Activated CD8-positive, alpha-beta memory T cell treated with anti-CD3 and anti-CD28 coated beads, Interleukin-2, amount 50 U/mL, for 4 hours (primary cell): ENCODE measurements around the gene ZSCAN5A.
"Not testable (repeated sequence)": the region's sequence is repeated elsewhere in the genome, so short reads cannot be mapped to it uniquely, and the experiment has no call there.

ENCODE experiments used
- DNase-seq: peaks from one replicate; pipeline ENCODE4 v3.0.0-alpha.2; 2020

The ZSCAN5A gene

DNA sequence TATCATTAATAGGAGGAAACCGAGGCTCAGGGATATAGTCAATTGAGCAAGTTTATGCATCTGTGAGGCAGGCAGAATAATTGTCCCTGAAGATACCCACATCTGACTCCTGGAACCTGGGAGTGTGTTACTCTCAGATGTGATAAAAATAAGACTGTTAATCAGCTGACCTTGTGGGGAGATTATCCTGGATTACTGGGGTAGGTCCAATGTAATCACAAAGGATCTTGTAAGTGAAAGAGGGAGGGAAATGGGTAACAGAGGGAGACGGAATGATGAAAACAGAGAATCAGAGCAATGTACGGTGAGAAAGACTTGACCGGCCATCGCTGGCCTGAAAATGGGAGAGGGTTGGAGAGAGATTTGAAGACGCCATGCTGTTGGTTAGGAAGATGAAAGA lies 45.3 kb downstream of the ZSCAN5A start:
- DNase-seq = no peak

DNA sequence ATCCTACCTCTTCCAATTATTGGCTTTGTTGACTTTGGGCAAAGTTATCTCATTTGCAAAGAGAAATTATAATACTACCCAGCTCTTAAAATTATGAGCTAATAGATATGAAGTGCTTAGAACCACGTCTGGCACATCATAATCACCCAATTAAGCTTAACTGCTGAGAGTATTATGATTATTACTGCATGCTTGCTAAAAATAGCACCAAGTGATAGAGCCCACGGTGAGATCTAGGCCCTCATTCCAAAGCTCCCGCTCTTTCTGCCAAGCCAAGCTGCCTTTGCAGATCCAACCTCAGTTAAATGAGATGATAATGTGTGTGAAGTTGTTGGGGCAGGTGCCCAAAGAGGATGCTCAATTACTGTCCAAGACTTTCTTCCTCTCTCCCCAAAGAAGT lies 48.6 kb downstream of the ZSCAN5A start:
- no peak for DNase-seq

DNA sequence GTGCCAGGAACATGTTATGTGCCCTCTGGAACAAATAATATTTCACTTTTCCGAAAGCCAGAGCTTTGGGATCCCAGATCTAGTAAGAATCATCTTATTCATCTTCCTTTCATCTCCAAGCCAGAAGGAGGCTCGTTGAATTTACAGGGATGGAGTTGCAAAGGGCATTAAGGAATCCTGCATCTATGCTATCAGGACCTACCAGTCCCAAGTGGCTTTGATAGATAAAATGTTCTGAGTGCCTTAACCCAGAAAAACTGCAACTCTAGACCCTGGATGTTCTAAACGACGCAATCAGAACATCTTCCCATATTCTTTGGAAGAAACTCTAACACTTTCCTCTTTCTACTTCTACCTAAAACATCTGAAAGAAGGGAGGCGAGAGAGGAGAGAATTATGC lies 51.3 kb downstream of the ZSCAN5A start:
- DNase-seq = no peak

DNA sequence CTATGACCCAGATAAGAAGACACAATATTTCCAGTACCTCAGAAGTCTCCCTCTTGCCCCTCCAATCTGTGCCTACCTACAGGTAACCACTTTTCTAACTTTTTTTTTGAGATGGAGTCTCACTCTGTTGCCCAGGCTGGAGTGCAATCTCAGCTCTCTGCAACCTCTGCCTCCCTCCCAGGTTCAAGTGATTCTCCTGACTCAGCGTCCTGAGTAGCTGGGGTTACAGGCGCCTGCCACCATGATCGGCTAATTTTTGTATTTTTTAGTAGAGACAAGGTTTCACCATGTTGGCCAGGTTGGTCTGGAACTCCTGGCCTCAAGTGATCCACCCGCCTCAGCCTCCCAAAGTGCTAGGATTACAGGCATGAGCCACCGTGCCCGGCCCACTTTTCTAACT lies 52.7 kb downstream of the ZSCAN5A start:
- DNase-seq = not testable (repeated sequence)

DNA sequence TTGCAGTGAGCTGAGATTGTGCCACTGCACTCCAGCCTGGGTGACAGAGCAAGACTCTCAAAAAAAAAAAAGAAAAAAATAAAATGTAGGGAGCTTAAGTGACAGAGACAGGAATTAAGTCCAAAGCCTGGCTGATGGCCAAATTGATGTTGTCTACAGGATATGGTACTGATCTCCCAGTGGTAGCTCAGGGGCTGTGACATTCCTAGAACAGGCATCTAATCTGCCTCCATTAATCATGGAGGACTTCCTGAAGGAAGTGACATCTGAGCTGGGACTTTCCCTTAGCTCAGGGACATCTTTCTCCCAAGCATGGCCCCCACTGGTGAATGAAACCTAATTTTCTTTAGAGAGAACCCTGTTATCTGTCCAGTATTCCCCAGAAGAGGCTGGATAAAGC lies 53.5 kb downstream of the ZSCAN5A start:
- DNase-seq = no peak

DNA sequence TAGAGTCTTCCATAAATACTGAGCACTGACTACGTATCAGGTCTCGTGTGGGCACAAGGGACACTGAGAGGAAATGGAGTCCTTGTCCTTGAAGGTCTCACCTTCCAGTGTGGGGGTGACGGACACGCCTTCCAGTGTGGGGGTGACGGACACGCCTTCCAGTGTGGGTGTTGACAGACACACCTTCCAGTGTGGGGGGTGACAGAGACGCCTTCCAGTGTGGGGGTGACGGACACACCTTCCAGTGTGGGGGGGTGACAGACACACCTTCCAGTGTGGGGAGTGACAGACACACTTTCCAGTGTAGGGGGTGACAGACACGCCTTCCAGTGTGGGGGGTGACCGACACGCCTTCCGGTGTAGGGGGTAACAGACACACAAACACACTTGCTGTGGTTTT lies 56.4 kb downstream of the ZSCAN5A start:
- no peak for DNase-seq

DNA sequence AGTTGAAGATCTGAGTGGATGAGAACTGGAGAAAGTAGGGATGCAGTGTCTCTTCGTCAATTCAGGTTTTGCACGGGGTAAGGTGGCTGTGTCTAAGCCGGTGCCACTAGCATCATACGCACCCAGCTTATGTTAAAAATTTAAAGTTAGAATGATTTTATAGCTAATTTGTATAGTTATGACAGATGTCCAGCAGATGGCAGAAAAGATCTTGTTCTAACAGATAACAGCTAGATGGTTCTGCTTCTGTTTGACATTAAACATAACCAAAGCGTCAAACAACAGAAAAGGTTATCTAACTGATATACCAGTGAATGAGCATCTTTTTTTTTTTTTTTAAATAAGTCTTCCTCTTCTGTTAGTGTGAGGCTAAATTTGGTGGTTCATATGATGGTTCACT lies 60.9 kb downstream of the ZSCAN5A start:
- DNase-seq = no peak

DNA sequence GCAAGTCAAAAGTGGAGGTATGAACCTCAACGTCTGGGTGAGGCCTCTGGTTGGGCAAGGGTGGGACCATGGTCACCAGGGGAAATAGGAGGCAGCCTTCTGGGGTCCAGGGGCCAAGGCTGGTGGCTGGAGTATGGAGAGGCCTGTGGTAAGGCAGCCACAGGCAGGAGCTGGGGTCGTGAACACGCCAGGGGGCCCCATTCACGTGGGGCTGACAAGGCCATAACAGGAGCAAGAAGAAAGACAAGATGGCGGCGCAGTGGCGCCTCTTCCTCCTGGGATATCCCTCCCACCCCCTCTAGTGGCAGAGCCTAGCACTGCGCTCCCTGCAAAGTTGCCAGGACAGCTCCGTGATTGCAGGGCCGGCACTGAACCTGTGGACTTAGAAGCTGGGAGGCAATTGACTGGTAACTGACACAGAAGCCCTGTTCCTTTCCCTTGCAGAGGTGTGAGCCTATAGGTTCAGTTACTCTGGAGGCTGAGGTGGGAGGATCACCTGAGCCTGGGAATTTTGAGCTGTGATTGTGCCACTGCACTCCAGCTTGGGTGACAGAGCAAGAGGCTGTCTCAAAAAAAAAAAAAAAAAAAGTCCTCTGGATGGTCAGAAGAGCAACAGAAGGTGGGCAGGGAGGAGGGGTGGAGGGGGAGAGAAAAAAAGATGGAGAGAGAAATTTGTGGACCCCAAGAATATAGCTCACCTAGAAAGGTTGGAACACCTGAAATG lies 61.8 kb downstream of the ZSCAN5A start:
- peak; percentile 72 for DNase-seq

DNA sequence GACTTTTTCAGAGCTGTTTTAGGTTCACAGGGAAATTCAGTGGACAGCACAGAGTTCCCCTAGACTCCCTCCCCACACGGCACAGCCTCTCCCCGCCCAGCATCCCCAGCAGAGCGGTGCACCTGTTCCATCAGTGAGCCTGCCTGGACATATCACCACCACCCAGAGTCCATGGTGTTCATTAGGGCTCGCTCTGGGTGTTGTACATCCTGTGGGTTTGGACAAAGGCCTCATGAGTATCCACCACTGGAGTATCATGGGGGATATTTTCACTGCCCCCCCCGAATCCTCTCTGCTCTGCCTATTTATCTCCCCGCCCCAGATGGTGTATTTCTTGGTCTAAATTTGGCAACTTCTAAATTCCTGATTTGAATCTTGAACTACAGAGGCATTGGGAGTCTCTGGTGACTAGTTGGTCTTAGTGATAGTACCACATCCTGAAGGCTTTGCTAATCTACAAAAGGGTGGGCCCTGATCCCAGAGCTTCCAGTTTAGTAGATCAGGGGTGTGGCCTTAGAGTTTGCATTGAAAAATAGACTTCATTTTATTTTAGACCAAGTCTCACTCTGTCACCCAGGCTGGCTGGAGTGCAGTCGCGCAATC lies 65.8 kb downstream of the ZSCAN5A start:
- not testable (repeated sequence) for DNase-seq

DNA sequence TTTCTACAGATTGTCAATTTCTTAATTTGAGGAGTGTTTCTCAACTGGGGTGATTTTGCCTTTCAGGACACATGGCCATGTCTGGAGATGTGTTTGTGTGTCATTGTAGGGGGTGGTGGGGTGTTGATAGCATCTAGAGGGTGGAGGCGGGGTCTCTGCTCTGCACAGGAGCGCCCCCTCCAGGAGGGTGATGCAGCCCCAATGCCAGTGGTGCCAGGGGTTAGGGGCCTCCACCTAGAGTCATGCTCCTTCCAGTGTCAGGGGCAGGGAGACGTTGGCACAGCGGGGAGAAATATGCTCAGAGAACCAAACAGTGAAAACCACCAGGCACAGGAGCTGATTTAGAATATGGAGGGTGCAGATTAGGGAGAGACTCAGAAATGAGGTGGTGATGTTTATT lies 68.9 kb downstream of the ZSCAN5A start:
- DNase-seq = not testable (repeated sequence)

DNA sequence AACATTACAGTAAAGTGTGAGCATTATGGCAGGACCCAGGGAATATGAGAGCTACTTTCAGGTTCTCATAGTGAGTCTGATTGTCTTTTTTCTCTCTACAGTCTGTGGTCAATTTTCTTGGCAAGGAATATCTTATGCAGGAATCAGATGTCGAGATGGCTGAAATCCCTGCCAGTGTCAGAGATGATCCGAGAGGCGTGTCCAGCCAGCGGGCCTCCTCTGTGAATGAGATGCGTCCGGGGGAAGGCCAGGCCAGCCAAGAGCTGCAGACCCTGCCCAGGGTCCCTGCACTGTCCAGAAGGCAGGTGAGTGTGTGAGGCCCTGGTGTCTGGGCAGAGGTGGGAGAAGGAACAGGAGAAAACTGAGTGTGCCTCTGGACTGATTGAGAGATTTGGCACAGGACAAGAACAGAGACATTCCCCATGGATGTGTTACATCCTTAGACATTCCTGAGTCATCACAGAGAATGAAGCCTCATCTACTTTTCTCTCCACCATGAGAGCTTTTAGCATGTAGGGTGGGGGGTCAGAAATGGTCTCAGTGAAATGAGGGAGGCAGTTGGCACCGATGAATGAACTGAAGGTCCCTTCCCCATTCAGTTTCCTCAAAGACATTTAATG lies 69.4 kb downstream of the ZSCAN5A start:
- no peak for DNase-seq

DNA sequence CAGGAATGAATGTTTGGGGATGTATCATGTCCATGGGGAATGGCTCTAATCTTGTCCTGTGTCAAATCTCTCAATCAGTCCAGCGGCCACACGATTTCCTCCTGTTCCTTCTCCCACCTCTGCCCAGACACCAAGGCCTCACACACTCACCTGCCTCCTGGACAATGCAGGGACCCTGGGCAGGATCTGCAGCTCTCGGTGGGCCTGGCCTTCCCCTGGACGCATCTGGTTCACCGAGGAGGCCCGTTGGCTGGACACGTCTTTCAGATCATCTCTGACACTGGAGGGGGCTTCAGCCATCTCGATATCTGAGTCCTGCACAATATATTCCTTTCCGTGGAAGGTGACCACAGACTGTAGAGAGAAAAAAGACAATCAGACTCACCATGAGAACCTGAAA lies 91.2 kb downstream of the ZSCAN5A start:
- DNase-seq = no peak

DNA sequence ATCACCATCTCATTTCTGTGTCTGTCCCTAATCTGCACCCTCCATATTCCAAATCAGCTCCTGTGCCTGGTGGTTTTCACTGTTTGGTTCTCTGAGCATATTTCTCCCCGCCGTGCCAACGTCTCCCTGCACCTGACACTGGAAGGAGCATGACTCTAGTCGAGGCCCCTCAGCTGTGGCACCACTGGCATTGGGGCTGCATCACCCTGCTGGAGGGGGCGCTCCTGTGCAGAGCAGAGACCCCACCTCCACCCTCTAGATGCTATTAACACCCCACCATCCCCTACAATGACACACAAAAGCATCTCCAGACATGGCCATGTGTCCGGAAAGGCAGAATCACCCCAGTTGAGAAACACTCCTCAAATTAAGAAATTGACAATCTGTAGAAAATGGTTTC lies 91.7 kb downstream of the ZSCAN5A start:
- no peak for DNase-seq

DNA sequence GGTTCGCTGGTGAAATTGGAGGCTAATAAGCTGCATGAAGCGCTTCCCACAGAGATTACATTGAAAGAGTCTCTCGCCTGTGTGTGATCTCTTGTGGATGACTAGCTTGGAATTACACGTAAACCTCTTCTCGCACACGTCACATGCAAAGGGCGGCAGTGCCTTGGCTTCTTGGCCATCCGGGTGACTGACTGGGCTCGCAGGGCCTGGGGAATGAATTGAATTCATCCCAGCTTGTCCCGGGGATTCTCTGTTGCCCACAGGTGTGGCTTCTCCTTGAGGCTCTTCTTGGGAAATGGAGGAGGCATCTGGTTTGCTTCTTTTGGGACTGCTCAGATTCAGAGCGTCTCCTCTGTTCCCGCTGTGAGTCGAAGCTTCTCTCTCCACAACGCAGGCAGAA lies 92.8 kb downstream of the ZSCAN5A start:
- no peak for DNase-seq

DNA sequence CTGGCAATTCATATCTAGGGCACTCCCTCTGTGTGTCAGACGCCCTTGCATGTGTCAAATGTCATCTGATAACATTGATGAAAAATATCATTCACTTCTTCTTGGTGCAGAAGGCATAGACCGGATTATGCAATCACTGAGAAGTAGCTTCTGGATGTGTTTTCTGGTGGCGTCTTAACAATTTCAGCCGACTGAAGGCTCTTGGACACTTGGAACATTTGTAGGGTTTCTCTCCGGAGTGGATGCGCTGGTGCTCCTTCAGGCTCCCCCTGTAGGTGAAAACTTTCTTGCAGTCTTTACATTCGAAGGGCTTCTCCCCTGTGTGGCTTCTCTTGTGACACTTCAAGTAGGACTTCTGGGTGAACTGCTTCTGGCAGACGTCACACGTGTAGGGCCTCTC lies 93.2 kb downstream of the ZSCAN5A start:
- DNase-seq = not testable (repeated sequence)

DNA sequence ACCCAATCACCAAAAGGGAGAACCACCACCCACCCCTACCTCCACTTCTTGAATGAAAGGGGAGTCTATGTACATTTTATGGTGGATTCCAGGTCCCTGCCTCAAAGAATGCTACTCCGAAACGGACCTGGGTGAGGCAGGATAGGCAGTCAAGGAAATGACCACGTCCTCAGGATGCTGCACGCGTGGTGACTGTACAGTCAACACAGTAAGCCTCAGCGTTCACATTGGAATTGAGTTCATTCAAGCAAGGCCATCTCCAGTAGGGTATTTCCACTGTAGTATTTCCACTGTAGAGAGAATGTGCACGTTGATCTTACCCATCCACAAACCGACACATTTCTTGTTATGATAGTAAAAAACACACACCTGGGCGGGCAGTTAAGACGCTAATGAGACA lies 95.7 kb downstream of the ZSCAN5A start:
- DNase-seq = no peak

DNA sequence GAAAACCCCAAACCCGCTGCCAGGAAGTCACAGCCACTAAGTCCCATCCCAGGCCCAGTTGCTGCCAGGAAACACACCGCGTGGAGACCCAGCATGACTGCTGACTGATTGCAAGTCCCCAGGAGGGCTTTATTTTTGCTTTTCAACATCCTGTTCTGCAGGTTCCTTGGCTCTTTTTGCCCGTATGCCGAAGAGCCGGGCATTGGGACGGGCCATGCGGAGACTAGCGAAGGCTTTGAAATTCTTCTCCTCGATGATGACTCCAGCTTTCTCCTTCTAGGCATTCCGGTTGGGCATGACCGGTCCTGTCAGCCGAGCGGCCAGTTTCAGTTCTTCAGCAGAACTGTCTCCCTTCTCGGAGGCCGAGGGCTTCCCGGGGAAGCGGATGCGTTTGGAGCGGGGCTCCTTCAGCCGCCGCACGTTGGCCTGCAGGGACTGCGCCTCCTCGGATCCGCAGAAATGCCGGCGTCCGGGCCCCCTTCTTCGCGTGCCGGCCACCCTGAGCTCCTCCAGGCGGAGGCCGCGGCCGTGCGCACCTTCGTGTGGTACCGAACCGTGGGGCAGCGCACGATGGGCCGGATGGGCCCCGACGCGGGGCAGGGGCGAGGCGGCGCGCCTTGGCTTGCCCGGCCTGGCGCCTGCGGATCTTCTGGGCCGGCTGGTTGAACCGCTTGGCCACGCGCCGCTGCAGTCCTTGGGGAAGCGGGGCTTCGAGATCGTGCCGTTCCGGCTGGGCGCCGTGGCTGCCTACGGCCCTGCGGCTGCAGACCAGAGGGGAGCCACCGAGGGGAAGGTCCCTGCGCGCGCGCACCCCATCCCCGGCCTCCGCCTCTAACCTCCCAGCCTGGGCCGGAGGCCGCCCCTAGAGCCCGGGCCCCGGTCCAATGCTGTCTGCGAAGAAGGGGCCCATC lies 97.3 kb downstream of the ZSCAN5A start:
- DNase-seq = no peak

DNA sequence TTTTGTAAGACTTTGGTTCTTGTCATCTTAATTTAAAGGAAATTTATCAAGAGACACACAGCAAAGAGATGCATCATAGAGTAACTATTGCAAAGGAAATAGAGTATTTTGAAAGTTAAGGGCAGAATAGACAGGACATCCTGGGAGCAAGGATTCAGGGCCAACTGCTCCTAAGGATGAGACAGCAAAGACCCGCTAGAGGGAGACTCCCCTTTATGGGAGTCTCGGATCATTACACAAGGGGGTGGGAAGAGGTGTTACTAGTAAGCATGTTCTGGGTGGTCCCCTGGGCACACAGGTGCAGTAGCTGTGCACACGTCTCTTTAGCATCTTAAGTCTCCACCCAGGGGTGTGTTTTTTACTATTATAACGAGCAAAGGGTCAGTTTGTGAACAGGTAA lies 102.9 kb downstream of the ZSCAN5A start:
- DNase-seq = no peak

DNA sequence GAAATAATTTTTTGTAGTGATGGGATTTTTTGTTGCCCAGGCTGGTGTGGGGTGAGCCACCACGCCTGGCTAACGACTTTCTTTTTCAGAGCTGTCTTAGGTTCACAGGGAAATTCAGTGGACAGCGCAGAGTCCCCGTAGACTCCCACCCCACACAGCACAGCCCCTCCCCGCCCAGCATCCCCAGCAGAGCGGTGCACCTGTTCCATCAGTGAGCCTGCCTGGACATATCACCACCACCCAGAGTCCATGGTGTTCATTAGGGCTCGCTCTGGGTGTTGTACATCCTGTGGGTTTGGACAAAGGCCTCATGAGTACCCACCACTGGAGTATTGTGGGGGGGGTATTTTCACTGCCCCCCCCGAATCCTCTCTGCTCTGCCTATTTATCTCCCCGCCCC lies 104.6 kb downstream of the ZSCAN5A start:
- not testable (repeated sequence) for DNase-seq

DNA sequence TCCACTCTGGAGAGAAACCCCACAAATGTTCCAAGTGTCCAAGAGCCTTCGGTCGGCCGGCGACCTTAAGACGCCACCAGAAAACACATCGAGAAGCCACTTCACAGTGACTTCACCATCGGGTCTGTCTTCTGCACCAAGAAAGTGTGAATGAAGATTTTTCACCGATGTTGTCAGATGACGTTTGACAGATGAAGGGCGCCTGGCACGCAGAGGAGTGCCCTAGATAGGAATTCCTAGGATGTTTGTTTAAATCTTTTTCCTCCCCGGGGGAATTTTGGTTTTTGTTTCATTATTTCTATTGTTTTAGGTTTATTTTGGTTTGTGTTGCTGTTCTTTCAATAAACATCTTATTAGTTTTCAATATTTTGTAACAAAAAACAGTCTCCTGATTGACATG lies 105.5 kb downstream of the ZSCAN5A start:
- DNase-seq = no peak

DNA sequence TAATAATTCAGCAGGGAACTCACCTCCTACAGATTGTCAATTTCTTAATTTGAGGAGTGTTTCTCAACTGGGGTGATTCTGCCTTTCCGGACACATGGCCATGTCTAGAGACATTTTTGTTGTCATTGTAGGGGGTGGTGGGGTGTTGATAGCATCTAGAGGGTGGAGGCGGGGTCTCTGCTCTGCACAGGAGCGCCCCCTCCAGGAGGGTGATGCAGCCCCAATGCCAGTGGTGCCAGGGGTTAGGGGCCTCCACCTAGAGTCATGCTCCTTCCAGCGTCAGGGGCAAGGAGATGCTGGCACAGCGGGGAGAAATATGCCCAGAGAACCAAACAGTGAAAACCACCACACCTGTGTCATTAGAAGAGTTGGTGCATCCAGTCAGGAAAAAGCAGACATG lies 107.1 kb downstream of the ZSCAN5A start:
- not testable (repeated sequence) for DNase-seq

DNA sequence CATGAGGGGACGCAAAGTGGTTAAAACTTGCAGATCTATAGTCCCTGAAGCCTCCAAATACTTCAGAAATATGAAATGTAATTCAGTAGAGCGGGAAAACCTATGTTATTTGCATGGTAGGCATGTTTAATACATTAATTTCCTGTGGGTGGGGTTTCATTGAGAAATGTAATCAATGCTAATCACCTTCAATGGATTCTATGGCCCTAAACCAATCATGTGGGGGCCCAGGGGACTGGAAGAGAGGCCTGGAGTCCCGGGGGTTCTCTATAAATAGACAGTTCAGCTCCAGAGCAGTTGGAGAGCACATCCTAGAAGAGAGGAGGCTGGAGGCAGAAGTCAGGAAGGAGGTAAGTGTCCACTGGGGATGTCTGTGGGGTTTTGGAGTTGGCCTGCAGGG lies 112.7 kb downstream of the ZSCAN5A start, which contains the start of gene ZSCAN5C:
Gene ZSCAN5C, plus strand, starts transcription at position 301 of the 400 bp plus-strand sequence. CDS start 3,641 bp downstream, outside the sequence.
- no peak for DNase-seq

DNA sequence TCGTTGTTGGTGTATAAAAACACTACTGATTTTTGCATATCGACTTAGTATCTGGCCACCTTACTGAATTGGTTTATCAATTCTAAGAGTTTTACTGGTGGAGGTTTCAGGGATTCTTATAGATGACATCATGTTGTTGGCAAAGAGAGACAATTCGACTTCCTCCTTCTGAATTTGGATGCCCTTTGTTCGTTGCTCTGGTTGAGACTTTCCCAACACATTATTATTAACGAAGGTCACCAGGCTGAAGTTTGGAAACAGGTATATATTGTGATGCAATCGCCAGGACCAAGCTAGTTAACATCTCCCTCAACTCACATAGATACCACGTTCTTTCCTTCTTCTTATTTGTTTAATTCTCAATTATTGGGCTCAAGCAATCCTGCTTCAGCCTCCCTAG lies 115.0 kb downstream of the ZSCAN5A start:
- DNase-seq = no peak
